ENCODE measurements around the gene CRIP2.

Gene CRIP2

DNA sequence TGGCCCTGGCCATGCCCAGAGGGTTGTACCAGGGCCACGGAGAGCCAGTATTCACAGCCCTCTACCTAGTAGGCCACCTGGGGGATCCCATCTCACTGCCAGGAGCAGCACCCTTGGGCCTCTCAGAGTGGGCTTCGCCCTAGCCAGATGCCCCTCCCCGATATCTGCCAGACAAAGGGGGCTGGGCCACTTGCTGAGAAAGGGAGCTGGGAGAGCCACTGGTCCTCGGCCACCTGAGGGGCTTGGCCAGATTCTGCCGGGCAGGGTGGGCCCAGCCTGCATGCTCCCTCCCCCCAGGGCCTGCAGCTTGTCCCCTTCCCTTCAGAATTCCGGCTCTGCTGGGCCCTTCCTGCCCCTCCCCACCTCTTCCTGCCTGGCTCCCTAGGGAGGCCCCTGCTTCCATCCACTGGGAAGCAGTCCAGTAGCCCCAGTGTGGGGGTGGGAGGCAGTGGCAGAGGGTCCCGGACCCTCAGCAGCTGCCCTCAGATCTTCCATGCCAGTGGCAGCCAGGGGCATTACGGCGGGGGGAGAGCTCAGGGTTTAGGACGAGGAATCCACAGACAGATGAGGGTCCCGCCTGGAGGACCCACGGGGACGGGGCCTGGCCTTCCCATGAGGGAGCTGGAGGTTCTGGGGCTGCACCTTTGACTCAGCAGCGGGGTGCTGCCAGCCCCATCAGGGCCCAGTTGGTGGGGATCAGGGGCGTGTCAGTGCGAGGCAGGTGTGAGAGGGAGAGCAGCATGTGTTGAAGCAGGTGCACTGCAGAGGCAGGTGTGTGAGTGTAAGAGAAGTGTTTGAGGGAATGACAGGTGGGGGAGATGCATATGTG lies 2.4 kb downstream of the CRIP2 start:
- DNase-seq (ENCODE audit: low read depth): no peak

DNA sequence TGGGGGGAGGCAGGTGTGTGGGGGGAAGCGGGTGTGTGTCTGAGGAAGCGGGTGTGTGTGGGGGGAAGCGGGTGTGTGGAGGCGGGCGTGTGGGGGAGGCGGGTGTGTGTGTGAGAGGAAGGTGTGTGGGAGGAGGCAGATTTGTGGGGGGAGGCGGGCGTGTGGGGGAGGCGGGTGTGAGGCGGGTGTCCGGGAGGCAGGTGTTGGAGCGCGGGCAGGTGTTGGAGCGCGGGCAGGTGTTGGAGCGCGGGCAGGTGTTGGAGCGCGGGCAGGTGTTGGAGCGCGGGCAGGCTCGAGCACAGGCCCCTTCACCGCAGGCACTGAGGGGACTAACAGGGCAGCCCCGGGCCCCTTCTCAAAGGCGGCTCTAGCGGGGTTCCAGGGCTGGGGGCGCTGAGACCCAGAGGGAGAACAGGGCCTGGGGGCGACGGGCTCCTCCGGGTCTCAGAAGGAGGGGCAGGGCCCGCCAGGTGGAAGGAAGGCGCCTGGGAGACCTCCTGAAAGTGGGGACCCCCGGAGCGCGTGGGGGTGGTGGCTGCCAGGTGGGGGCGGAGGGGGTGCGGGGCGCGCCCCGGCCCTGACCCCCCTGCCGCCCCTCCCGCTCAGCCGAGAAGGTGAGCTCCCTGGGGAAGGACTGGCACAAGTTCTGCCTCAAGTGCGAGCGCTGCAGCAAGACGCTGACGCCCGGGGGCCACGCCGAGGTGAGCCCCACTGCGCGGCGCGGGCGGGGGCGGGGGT lies 3.2 kb downstream of the CRIP2 start:
- no peak for DNase-seq (ENCODE audit: low read depth)

DNA sequence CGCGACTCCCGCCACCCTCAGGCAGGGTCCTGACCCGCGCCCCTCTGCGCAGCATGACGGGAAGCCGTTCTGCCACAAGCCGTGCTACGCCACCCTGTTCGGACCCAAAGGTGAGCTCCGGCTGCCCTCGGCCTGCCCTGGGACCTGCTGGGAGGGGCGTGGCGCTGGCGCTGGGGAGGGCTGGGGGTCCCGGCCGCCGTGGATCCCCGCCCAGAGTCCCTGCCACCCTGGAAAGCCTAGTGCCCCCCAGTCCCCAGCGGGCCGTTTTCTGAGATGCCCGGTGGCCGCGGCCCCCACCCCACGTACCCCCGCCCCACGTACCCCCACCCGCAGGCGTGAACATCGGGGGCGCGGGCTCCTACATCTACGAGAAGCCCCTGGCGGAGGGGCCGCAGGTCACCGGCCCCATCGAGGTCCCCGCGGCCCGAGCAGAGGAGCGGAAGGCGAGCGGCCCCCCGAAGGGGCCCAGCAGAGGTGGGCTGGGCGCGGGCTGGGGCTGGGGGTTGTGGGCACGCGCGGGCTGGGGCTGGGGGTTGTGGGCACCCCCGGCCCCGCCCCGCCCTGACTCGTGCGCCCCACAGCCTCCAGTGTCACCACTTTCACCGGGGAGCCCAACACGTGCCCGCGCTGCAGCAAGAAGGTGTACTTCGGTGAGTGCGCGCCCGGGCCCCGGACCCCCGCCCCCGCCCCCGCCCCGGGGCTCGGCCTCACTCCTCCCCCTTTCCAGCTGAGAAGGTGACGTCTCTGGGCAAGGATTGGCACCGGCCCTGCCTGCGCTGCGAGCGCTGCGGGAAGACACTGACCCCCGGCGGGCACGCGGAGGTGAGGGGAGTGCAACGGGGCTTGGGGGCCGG lies 4.0 kb downstream of the CRIP2 start:
- no peak for DNase-seq (ENCODE audit: low read depth)

DNA sequence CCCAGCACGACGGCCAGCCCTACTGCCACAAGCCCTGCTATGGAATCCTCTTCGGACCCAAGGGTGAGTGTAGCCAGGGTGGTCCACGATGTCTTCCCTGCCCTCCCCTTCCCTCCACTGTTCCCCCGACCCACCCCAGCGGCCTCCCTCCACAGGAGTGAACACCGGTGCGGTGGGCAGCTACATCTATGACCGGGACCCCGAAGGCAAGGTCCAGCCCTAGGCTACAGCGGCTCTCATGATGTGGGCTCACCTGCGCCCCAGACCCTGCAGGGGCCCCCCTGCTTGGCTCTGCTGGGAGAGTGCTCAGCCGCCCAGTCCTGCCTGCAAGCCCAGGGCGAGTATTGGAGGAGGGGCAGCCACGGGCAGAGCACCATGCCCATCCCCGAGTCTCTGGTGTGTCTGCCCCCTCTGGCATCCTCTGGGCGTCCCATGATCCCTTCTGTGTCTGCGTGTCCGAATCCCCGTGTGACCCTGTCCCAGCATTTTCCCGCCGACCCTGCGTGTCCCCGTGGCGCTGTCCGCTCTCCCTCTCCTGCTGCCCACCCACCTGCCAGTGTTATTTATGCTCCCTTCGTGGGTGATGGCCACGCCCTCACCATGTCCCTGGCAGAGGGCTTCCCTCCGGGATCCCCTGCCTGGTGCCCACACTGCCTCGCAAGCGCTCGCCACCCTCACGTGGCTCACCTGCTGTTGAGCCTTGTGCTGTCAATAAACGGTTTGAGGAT lies 5.0 kb downstream of the CRIP2 start:
- no peak for DNase-seq (ENCODE audit: low read depth)

DNA sequence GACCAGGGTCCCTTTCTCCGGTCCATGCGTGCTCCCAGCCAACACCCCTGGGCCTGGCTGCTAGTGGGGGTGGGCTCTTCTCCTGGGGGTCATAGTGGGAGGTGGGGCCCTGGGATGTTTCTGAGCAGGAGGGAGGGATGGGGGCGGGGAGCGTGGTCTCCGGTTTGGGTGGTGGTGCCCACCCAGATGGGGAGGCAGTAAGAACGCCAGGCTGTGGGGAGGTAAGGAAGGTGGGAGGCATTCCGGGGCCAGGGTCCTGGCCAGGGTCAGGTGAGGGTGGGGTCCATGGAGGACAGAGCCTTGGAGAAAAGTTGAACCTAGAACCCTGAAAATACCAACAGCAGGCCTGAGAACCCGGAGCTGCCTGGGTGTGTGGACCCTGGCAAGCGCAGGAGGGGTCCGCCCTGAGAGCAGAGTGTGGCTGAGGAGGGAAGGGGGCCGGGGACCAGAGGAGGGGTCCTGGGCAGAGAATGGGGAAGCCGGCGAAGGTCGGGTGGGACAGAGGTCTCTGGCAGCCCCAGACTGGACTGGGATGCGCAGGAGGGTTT lies 5.7 kb downstream of the CRIP2 start:
- no peak for DNase-seq (ENCODE audit: low read depth)

DNA sequence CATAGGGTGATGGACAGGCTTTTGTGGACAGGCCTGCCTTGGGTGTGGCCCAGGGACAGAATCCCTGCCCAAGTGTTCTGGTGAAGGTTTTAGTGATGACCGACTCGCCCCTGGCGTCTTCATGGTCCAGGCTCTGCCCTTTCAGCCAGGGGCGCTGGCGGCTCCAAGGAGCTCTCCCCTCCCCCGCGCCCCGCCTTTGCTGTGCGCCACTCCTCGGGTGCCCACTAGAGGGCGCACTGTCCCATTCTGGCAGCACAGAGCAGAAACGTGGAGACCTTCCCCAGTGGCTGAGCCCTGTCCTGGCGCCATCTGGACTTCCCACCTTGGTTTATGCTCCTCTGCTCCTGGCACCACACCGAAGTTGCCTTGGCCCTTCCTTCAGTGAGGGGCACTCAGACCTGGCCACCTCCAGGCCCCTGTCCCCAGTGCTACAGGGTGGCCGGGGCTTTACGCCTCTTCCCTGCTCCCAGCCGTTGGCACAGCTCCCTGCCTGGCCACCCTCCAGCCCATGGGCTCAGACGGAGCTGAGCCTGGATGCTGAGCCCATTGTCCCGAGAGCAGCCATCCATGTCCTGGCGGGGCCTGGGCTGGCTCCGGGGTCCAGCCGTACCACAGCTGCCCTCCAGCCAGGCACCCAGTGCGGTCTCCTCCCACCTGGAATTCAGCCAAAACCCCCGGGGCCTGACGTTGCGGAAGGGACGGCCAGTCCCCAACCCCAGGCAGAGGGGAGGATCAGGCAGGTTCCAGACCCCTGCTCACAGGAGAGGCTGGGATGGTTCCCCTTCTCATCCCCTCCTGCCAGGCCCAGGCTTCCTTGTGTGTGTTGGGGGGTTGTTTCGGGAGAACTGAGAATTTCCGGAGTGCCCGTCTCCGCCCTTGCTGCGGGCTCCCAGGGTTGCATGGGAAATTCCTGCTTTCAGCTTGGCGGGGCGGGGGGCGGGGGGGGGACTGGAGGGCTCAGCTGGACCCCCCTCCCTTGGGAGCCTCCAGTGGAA lies 6.5 kb downstream of the CRIP2 start:
- DNase-seq (ENCODE audit: low read depth): peak; percentile 48

DNA sequence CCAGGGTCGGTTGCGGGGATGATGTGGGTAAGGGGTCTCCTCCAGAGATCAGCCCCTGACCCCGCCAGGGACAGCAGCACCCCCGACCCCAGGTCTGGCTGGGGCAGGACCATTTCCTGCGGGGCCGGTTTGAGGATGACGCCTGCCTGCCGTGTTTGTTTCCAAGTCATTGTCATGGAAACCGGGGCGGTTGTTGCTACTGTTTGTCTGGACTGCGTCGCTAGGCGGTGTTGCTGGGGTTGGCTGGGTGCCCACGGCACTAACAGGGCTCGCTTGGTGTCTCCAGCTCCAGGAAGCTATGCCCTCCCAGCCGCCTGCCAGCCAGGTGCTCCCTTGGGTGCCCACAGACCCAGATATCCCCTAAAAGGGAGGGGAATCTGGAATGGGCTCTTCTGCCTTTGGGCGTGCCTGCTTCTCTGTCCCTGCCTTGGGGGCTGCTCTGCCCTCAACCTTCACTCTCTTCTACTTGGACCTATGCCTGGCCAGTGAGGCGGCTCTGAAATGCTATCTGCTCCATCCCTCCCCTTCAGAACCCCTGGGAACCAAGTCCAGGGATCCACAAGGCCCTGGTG lies 7.4 kb downstream of the CRIP2 start:
- peak; percentile 87 for DNase-seq (ENCODE audit: low read depth)

DNA sequence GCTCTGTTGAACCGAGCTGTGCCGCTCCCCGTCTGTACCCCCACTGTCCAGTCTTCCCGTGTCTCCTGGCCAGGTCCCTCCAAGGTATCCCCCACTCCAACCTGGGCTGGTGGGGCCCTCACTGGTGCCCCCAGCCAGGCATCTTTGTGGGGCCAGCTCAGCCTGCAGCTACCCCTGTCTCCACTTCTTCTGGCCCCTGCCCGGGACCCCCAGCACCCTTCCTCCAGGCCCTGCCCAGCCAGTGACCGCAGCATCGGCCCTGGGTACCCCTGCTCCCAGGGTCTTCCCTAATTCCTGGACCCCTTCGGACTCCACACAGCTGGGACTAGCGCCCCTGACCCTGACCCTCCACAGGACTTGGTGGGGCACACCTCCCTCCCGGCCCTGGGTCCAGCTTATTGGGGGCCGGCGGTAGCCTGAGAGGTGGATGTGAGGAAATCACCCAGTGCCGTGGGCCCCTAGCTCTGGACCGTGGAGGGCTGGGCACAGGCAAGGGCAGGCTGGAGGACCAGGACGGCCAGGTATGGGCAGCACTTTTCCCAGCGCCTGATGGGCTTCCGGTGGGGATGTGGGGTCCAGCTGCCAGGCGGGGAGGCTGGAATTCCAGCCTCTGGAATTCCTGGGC lies 8.0 kb downstream of the CRIP2 start:
- no peak for DNase-seq (ENCODE audit: low read depth)

DNA sequence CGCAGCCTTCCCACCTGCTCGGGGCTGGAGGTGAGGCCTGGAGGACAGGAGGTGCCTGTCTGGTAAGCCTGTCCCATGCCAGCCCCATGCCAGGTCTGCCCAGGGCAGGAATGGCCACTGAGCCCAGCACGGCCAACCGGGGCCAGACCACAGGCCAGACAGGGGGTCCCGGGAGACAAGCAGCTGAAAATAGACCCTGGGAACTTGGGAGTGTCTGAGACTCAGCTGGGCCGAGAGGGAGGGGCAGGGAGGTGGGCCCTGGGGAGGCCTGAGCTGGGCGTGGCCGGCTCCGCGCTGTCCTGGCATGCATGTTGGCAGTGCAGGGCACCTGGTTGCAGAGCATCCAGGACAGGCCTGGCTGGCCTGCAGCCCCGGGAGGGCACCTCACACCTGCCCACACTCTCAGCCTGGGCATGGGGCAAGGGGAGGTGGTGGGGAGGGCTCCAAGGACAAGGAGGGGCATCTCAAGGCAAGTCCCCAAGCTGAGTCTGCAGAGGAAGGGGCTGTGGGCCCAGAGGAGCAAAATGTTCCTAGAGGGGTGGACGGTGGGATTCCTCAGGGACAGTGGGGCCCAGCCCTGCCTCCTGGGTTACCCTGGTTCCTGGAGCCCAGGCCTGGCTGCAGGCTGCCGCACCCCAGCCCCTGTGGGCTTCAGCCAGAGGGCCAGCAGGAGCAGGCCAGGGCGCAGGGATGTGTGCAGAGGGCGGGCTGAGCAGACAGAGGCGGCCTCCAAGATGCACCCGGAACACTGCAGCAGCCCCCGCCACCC lies 8.9 kb downstream of the CRIP2 start:
- no peak for DNase-seq (ENCODE audit: low read depth)

DNA sequence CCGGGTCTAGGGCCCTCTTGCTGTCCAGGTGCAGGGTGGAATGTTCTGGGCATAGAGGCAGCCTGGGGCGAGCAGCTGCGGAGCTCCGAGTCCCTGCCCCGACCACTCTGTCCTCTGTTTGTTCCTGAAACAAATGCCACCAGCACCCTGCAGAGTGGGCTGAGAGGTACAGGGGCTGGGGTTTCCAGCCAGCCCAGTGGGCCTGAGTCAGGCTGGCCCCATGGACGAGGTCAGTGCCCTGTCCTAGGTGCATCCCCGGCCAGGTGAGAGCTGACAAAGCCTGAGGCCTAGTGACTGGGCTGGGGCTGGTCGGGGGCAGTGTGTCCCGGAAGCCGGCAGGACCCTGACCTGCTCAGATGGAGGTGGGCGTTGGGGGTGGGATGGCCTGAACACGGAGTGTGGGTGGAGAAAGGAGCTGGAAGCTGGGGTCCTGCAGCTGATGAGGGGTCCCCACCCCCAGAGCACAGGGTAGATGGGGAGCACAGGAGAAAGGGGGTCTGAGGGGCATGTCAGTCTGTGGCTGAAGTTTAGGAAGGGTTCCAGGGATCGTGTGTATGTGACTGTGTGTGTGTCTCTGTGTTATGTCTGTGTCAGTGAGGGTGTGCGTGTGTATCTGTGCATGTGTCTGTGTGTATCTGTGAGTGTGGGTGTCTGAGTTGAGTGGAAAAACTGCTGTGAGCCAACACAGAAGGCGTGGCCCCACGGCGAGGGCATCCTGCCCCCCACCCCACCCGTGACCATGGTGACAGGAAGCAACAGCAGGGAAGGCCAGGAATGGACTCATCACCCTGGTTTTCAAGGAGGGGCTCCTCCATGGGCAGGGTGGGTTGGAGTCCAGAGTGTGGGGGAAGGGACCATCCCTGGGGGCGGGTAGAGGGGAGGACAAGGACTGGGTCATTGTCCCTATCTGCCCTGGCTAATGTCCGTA lies 9.7 kb downstream of the CRIP2 start:
- no peak for DNase-seq (ENCODE audit: low read depth)

DNA sequence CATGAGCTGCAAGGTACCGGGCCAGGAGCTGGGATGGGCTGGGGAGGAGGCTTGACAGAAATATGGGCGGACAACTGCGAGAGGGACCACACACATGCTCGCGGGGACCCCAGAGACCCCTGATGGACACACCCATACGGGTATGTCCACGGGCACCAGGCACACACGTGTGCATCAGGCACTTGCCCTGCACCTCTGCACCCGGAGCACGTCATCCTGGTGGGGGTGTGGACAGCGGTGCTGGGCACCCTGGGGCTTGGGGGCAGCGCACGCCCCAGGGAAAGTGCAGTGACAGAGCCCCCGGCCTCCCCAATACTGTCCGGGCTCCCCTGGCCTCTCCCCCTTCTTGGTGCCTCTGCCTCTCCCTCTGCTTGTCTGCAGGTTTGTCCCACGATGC lies 10.4 kb downstream of the CRIP2 start:
- no peak for DNase-seq (ENCODE audit: low read depth)

DNA sequence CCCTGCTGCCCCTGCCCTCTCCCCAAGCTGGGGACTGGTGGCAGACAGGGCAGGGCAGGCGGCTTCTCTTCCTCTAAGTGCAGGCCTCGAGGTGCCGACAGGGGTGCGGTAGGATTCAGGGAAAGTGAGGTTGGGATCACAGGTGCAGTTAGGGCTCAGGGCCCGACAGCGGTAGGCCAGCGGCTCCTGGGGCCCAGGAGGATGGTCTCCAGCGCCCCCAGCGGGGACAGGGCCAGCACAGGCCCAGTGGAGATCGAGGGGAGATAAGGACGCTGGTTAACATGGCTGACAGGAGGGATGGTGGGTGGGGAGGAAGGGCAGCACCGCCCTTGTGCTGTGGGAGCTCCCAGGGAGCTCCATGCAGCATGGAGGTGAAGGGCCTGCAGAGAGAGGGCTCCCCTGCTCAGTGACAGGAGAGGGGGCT lies 11.1 kb downstream of the CRIP2 start:
- no peak for DNase-seq (ENCODE audit: low read depth)

DNA sequence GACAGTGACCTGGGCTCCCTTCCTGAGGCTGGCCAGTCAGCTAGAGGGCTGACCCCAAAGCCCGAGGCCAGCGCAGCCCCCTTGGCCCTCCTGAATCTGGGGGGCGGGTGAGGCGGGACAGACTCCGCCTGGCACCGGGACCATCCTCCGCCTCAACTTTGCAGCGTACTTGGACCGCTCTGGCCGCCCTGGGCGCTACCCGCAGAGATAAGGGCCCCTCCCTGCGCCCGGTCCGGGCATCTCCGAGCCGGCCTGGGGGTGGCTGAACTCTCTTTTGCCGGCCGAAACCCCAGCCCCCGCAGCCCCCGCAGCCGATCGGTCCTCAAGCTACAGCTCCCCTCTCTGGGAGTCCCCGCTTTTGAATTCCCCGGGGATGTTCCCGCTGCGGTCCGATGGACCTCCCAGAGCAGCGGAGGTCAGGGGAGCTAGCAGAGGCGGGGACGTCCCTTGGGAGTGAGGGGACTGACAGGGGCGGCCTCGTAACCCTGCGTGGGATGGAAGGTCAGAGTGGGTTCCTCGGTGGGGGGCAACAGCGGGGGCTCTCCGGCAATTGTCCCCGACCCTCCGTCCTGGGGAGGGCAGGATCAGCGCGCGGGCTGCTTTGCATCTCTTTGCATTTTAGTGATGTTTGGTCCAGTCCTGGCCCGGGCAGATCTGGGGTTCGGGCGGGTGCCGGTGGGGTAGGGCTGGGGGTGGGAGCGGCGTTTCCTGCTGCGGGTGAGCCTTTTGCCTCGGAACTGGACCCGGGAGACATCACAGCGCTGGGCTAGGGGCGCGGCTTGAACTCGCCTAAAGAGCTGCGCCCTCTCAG lies 11.7 kb downstream of the CRIP2 start, which contains the start of gene CRIP1:
CRIP1 (plus strand) TSS at position 724 of the 811 bp plus-strand sequence. CDS start 374 bp downstream, outside the sequence.
- no peak for DNase-seq (ENCODE audit: low read depth)

DNA sequence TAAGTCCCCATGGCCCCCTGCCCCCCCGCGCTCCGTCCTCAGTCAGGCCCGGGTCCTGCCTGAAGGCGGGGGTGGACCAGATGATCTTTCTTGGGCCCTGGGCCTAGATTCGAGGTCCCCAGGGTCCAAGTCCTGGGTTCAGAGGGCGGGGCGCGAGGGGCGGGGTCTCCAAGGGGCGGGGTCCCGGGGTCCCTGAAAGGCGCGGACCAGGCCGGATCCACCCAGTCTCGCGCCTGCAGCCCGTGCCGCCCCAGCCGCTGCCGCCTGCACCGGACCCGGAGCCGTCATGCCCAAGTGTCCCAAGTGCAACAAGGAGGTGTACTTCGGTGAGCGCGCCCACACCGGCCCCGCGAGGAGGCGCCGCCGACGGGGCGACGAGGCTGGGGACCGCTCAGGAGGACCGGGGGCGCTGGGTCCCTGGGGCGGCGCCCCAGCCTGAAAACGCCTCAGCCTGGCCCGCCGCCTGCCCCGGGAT lies 12.4 kb downstream of the CRIP2 start:
- DNase-seq (ENCODE audit: low read depth): no peak

DNA sequence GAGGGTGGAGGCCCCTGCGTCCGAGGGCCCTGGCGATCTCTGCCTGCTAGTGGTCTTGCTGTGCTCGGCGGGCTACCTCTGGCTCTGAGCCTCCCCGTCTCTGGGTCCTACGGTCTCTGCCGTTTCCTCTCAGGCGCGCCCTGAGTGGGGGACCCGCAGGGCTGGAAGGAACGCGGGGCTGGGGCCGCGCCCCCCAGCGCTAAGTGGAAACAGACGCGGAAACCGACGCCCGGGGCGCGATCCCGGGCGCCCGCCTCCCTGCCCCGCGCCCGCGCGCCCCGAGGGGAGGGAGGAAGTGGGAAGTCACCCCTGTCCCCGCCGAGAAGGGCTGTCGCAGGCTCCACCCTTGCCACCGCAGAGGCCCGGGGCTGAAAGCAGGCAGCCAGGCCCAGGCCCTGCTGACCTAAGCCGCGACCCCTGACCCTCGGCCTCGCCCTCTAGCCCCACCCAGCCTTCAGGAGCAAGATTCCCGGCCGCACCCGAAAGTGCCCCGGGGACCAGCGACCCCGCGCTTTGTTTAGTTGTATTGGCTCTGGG lies 12.9 kb downstream of the CRIP2 start:
- no peak for DNase-seq (ENCODE audit: low read depth)
